Fibroblast of skin of scalp (primary cell): ENCODE data around the gene LGALS7.
"Not testable (repeated sequence)": the region's sequence is repeated elsewhere in the genome, so short reads cannot be mapped to it uniquely, and the experiment has no call there.

Experiments used
- DNase-seq: peaks from one replicate; pipeline ENCODE4 v3.0.0-alpha.2; 2013

The LGALS7 gene

GRCh38 chr19:38770228-38770948 lies 2.9 kb downstream of the LGALS7 start:
- not testable (repeated sequence) for DNase-seq

- DNase-seq: peak; percentile 74
Measured at GRCh38 chr19:38769635-38770211, 3.6 kb downstream of the LGALS7 start.

- no peak for DNase-seq
Measured at GRCh38 chr19:38766276-38767047, 6.9 kb downstream of the LGALS7 start.

- no peak for DNase-seq
Measured at GRCh38 chr19:38765214-38765613, 8.1 kb downstream of the LGALS7 start.

- DNase-seq: no peak
Measured at GRCh38 chr19:38763795-38764220, 9.5 kb downstream of the LGALS7 start.

- DNase-seq: not testable (repeated sequence)
Measured at GRCh38 chr19:38761884-38762389, 11.4 kb downstream of the LGALS7 start.

- DNase-seq: not testable (repeated sequence)
Measured at GRCh38 chr19:38760805-38761517, 12.4 kb downstream of the LGALS7 start.

- DNase-seq: no peak
Measured at GRCh38 chr19:38759590-38760003, 13.7 kb downstream of the LGALS7 start.

GRCh38 chr19:38754196-38754595 lies 19.1 kb downstream of the LGALS7 start:
- DNase-seq: not testable (repeated sequence)

- not testable (repeated sequence) for DNase-seq
Measured at GRCh38 chr19:38753783-38754182, 19.5 kb downstream of the LGALS7 start.

- DNase-seq: no peak
Measured at GRCh38 chr19:38745316-38745715, 28.0 kb downstream of the LGALS7 start.

- DNase-seq: no peak
Measured at GRCh38 chr19:38744874-38745273, 28.4 kb downstream of the LGALS7 start.

GRCh38 chr19:38744298-38744681 lies 29.0 kb downstream of the LGALS7 start, which contains the start of gene CAPN12:
Gene CAPN12 (minus strand): TSS chr19:38744474. CDS start chr19:38744165, 309 bp downstream.
- DNase-seq: no peak

- no peak for DNase-seq
Measured at GRCh38 chr19:38743394-38744297, 29.7 kb downstream of the LGALS7 start.

- DNase-seq: no peak
Measured at GRCh38 chr19:38742906-38743305, 30.4 kb downstream of the LGALS7 start.

GRCh38 chr19:38742296-38742695 lies 31.0 kb downstream of the LGALS7 start:
- no peak for DNase-seq

- DNase-seq: no peak
Measured at GRCh38 chr19:38741670-38742069, 31.6 kb downstream of the LGALS7 start.

- no peak for DNase-seq
Measured at GRCh38 chr19:38740932-38741331, 32.4 kb downstream of the LGALS7 start.

GRCh38 chr19:38740257-38740592 lies 33.1 kb downstream of the LGALS7 start:
- DNase-seq: no peak

- DNase-seq: no peak
Measured at GRCh38 chr19:38739440-38740256, 33.7 kb downstream of the LGALS7 start.
